Lower leg skin (tissue), 3 donors: Measurements from ENCODE around the gene MGRN1.
"Not testable (repeated sequence)": the region's sequence is repeated elsewhere in the genome, so short reads cannot be mapped to it uniquely, and the experiment has no call there.

ENCODE experiments used
- POLR2A ChIP-seq, 2 donors: fragments of 450-650 bp; IDR thresholded peaks; one replicate each; pipeline ENCODE4 v1.6.1; 2016 to 2017; ENCODE audit warnings: antibody characterized with exemption in 2 of 2, mild to moderate bottlenecking in 1 of 2, moderate library complexity in 1 of 2
- TF ChIP-seq, protein P1 (sequence below), 3 donors: fragments of 450-650 bp; IDR thresholded peaks; one replicate each; pipeline ENCODE4 v1.5.1; 2016; ENCODE audit warnings: antibody characterized with exemption in 3 of 3, mild to moderate bottlenecking in 3 of 3, moderate library complexity in 2 of 3

DNA sequence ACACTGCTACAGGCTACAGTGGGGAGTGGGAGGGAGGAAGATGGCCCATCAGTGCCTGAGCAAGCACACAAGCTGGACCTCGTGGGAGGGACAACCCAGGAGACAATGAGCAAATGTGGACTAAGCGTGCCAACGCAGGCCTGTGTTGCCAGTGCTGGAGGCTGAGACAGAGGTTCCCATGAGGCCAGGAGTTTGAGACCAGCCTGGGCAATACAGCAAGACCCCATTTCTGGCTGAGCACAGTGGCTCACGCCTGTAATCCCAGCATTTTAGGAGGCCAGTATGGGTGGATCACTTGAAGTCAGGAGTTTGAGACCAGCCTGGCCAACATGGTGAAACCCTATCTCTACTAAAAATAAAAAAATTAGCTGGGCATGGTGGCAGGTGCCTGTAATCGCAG lies 113.7 kb downstream of the MGRN1 start:
- TF ChIP-seq, protein P1, sequence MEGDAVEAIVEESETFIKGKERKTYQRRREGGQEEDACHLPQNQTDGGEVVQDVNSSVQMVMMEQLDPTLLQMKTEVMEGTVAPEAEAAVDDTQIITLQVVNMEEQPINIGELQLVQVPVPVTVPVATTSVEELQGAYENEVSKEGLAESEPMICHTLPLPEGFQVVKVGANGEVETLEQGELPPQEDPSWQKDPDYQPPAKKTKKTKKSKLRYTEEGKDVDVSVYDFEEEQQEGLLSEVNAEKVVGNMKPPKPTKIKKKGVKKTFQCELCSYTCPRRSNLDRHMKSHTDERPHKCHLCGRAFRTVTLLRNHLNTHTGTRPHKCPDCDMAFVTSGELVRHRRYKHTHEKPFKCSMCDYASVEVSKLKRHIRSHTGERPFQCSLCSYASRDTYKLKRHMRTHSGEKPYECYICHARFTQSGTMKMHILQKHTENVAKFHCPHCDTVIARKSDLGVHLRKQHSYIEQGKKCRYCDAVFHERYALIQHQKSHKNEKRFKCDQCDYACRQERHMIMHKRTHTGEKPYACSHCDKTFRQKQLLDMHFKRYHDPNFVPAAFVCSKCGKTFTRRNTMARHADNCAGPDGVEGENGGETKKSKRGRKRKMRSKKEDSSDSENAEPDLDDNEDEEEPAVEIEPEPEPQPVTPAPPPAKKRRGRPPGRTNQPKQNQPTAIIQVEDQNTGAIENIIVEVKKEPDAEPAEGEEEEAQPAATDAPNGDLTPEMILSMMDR (IDR thresholded peaks at IDR 0.05): not testable (repeated sequence)
- not testable (repeated sequence) for TF ChIP-seq POLR2A (IDR thresholded peaks at IDR 0.05)
